Measurements from ENCODE around the gene NUDT3. TPM values are rescaled to one million over a fixed set of nuclear protein-coding genes. Genes with fewer than 3 reads are reported as not detected.
A peak's percentile ranks its signal among the peaks of the same experiment; 100 is the strongest.

The NUDT3 gene
- total and polyA plus RNA-seq, 9 of the 15 experiments (the other 6 are each of a cell fraction or from before 2014, with no cell fraction given): 5.4 to 81.2 (median 56.4) TPM

GRCh38 chr6:34284563-34285447 is 107.7 kb downstream of the NUDT3 start (continued):
- TF ChIP-seq ZNF3 (CRISPR knock-in tag; IDR thresholded peaks at IDR 0.05) (no peak), SAFB2 (IDR thresholded peaks at IDR 0.05; ENCODE audit: borderline replicate concordance, low read depth, low read length, severe bottlenecking) (no peak), CEBPB (tag; IDR thresholded peaks at IDR 0.05) (peak; percentile 46), MEF2D (tag; conservative IDR thresholded peaks at IDR 0.05; ENCODE audit: low read depth) (no peak), PTBP1 (IDR thresholded peaks at IDR 0.05; ENCODE audit: low read depth, low read length) (no peak), CCNT2 (IDR thresholded peaks at IDR 0.05; ENCODE audit: borderline replicate concordance, extremely low read depth, insufficient read length, low read depth, low read length) (no peak), RREB1 (CRISPR knock-in tag; IDR thresholded peaks at IDR 0.05) (no peak), HMG20A (CRISPR knock-in tag; conservative IDR thresholded peaks at IDR 0.05) (no peak), CHCHD3 (CRISPR knock-in tag; IDR thresholded peaks at IDR 0.05) (no peak), POLR3A (IDR thresholded peaks at IDR 0.05; ENCODE audit: borderline replicate concordance, extremely low read depth, insufficient read depth, insufficient read length) (no peak), RBM39 (optimal IDR thresholded peaks at IDR 0.05; ENCODE audit: low read depth, low read length) (no peak), HBP1 (CRISPR knock-in tag; IDR thresholded peaks at IDR 0.05) (no peak), ZNF785 (CRISPR knock-in tag; IDR thresholded peaks at IDR 0.05) (no peak), ZNF274 (IDR thresholded peaks at IDR 0.05; ENCODE audit: borderline replicate concordance, low read depth, low read length) (no peak; the same call in 1 of the 2 replicates), E2F6 (IDR thresholded peaks at IDR 0.05; ENCODE audit: borderline replicate concordance in 1 of 2, extremely low read depth in 1 of 2, insufficient read depth in 1 of 2, insufficient read length in 1 of 2, low read depth in 1 of 2, low read length in 1 of 2, poor library complexity in 1 of 2, severe bottlenecking in 1 of 2) (peak; percentile 47 to 78), RFX7 (CRISPR knock-in tag; IDR thresholded peaks at IDR 0.05) (no peak), MAFK (IDR thresholded peaks at IDR 0.05; ENCODE audit: low read length) (no peak), TSC22D4 (tag; IDR thresholded peaks at IDR 0.05) (no peak), GATAD2A (IDR thresholded peaks at IDR 0.05) (no peak), ZNF174 (CRISPR knock-in tag; IDR thresholded peaks at IDR 0.05) (no peak)
